Subcutaneous abdominal adipose tissue (tissue), 5 donors: ENCODE data around the gene FOXP4.
A peak's percentile ranks its signal among the peaks of the same experiment; 100 is the strongest.

Source experiments
- H3K27ac ChIP-seq: one replicate; pipeline ENCODE4 v1.7.0; 2013; ENCODE audit warnings: low read depth, mild to moderate bottlenecking, inconsistent platforms, low read length, moderate library complexity
- H3K27me3 ChIP-seq, 5 donors: one replicate each; pipeline ENCODE4 v1.7.0; 2013; ENCODE audit warnings: low read length in 5 of 5, inconsistent platforms in 1 of 5; ENCODE audit not compliant: control insufficient read depth in 5 of 5, insufficient read depth in 4 of 5
- H3K36me3 ChIP-seq, 5 donors: one replicate each; pipeline ENCODE4 v1.7.0; 2013; ENCODE audit warnings: low read length in 5 of 5; ENCODE audit not compliant: control insufficient read depth in 5 of 5, insufficient read depth in 5 of 5
- H3K4me1 ChIP-seq, 5 donors: one replicate each; pipeline ENCODE4 v1.7.0; 2013; ENCODE audit warnings: low read length in 5 of 5, mild to moderate bottlenecking in 3 of 5, moderate library complexity in 1 of 5; ENCODE audit not compliant: control insufficient read depth in 5 of 5, insufficient read depth in 5 of 5
- H3K4me3 ChIP-seq, 5 donors: one replicate each; pipeline ENCODE4 v1.7.0; 2013; ENCODE audit warnings: low read length in 5 of 5, low read depth in 1 of 5
- H3K9ac ChIP-seq, 5 donors: one replicate each; pipeline ENCODE4 v1.7.0; 2013; ENCODE audit warnings: low read length in 5 of 5, mild to moderate bottlenecking in 4 of 5, moderate library complexity in 3 of 5
- H3K9me3 ChIP-seq, 5 donors: one replicate each; pipeline ENCODE4 v1.7.0; 2013; ENCODE audit warnings: low read length in 5 of 5; ENCODE audit not compliant: control insufficient read depth in 5 of 5
- donor health status: healthy.
- donor health status: healthy.
- donor health status: healthy.
- donor health status: healthy.
- donor health status: healthy.

FOXP4 gene

DNA sequence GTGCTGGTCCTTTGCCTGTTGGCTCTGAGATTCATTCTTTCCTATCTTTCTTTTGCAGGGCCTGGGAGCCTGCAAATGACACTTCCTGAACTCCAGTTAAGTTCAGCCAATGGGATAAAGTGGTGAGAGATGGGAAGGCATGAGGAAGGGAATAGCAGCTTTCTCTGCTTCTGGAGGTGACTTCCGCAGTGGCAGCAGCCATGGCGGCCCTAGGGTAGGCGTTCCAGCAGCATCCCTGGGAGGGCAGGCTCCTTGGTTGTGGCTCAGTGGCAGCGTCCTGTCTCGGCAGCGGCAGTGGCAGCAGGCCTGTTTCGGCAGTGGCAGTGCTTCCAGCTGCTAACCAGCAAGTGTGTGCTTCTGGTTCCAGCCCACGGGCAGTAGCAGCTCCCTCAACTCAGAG is 84.8 kb downstream of the FOXP4 start:
- no peaks in the 10 kb centered on the region for H3K36me3 ChIP-seq
- no peak overlapping the region for H3K9ac ChIP-seq
- no peaks in the 10 kb centered on the region for H3K9me3 ChIP-seq
- H3K27ac ChIP-seq = no peak overlapping the region
- H3K4me3 ChIP-seq = no peak overlapping the region
- H3K4me1 ChIP-seq = peaks cover 2 to 30% (median 22%) of the 10 kb centered on the region in 5 donors
- peaks cover 0 to 4% (median 0%) of the 10 kb centered on the region in 5 donors for H3K27me3 ChIP-seq

DNA sequence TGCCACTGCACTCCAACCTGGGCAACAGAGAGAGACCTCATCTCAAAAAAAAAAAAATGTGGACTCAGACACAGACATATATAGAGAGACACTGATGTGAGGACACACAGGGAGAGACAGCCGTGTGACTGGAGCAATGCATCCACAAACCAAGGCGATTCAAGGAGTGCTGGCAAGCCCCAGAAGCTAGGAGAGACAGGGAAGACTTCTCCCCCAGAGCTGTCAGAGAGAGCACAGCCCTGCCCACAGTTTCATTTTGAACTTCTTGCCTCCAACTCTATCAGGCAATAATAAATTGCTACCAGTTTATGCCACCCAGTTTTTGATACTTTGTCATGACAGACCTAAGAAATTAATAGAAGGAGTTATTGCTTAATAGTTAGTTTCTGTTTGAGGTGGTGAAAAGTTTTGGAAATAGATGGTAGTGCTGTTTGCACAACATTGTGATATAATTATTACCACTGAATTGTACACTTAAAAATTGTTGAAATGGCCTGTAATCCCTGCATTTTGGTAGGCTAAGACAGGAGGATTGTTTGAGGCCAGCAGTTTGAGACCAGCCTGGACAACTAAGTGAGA is 87.0 kb downstream of the FOXP4 start:
- no peaks in the 10 kb centered on the region for H3K36me3 ChIP-seq
- H3K4me3 ChIP-seq = no peak overlapping the region
- H3K4me1 ChIP-seq = peaks cover 0 to 39% (median 30%) of the 10 kb centered on the region in 5 donors
- H3K9ac ChIP-seq = no peak overlapping the region
- H3K9me3 ChIP-seq = no peaks in the 10 kb centered on the region
- peaks cover 0 to 12% (median 6%) of the 10 kb centered on the region in 5 donors for H3K27me3 ChIP-seq
- no peak overlapping the region for H3K27ac ChIP-seq

- Histone ChIP-seq H3K9ac (no peak overlapping the region), H3K4me1 (peaks cover 0 to 53% (median 43%) of the 10 kb centered on the region in 5 donors), H3K27ac (no peak overlapping the region), H3K9me3 (no peaks in the 10 kb centered on the region), H3K27me3 (peaks cover 0 to 18% (median 10%) of the 10 kb centered on the region in 5 donors), H3K4me3 (no peak overlapping the region), H3K36me3 (no peaks in the 10 kb centered on the region)
Measured at GRCh38 chr6:41634657-41635056, 88.5 kb downstream of the FOXP4 start.

DNA sequence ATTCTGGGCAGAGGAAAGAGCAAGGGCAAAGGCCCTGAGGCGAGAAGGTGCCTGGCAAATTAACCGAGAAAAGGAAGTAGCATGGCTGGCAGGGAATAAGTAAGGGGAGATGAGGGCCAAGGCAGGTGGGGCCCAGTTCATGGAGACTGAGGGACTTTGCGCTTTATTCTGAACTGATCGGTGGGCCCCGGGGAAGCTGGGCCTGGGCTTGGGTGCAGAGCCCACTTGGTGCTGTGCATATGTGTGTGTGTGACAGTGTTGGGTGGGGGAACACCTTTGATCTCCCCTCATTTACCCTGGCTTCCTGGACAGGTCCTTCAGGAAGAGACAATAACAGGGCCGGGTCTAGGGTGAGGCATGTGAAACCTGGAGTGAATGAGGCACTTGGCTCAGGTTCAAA is 89.2 kb downstream of the FOXP4 start:
- H3K27ac ChIP-seq = peak overlapping the region; percentile 16

DNA sequence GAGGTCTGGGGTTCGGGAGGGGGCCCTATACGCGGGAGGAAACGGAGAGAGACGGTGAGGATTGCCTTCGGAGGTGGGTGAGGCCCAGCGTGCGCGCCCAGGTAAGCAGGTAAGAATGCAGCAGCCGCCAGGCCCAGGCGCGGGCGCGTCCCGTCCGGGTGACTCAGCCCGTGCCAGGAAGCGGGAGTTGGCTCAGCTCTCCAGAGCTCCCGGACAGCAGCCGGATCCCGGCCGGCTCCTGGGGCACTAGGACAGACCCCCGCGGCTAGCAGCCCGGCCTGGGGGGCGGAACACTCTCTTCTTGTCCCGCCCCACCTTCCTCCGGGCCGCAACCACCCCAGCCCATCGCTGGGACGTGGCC is 90.6 kb downstream of the FOXP4 start:
- H3K27ac ChIP-seq = peak overlapping the region; percentile 45

More for the DNA sequence above, 89.2 kb downstream of the FOXP4 start:
- H3K9ac ChIP-seq = no peak overlapping the region
- no peak overlapping the region for H3K4me3 ChIP-seq
- no peaks in the 10 kb centered on the region for H3K36me3 ChIP-seq
- H3K27me3 ChIP-seq = peaks cover 0 to 24% (median 11%) of the 10 kb centered on the region in 5 donors
- no peaks in the 10 kb centered on the region for H3K9me3 ChIP-seq
- peaks cover 0 to 60% (median 51%) of the 10 kb centered on the region in 5 donors for H3K4me1 ChIP-seq

DNA sequence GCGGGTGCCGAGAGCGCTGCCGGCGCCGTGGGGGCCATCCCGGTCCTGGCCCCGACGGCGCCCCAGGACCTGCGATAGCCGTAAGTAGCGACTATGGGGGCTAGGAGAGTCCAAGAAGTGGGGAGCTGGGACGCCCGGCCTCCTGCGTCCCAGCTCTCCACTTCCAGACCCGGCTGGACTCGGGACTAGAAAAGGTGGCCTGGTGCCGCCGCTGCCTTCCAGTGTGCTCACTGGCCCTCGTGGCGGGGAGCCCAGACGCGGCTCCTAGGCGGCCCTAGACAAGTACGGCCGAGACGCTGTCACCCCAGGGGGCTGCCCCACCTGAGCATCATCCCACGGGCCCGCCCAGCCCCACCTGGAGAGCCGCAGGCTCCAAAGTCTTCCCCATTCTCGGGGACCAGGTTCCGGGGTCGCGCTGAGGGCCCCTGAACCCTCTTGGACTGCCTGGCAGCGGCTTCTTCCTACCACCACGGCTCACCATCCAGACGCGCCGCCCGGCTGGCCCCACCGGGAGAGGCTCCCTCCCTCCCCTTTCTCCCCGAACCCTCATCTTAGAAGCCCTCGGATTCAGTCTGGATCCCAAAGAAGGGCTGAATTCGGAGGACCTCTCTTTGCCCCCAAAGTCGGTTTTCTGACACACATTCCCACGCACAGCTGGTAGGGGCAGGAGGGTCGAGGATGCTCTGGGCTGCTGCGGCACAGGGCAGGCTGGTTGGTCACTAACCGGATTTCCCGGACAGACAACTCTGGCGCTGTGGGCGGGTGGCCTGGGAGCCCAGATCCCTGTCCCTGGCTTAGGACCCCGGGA is 91.2 kb downstream of the FOXP4 start:
- Histone ChIP-seq H3K27ac (peak overlapping the region; percentile 45), H3K9me3 (no peaks in the 10 kb centered on the region), H3K4me3 (peak overlapping the region in 4 of 5 donors; percentile 53 to 65 (median 62)), H3K9ac (peak overlapping the region in 3 of 5 donors; percentile 55 to 82 (median 60)), H3K36me3 (no peaks in the 10 kb centered on the region), H3K4me1 (peaks cover 2 to 80% (median 62%) of the 10 kb centered on the region in 5 donors), H3K27me3 (peaks cover 0 to 24% (median 11%) of the 10 kb centered on the region in 5 donors)

More for the DNA sequence above, 90.6 kb downstream of the FOXP4 start:
- H3K9me3 ChIP-seq = no peaks in the 10 kb centered on the region
- H3K4me3 ChIP-seq = peak overlapping the region in 4 of 5 donors; percentile 6 to 65 (median 62)
- H3K27me3 ChIP-seq = peaks cover 0 to 24% (median 11%) of the 10 kb centered on the region in 5 donors
- peaks cover 2 to 74% (median 58%) of the 10 kb centered on the region in 5 donors for H3K4me1 ChIP-seq
- peak overlapping the region in 3 of 5 donors; percentile 55 to 82 (median 60) for H3K9ac ChIP-seq
- H3K36me3 ChIP-seq = no peaks in the 10 kb centered on the region

GRCh38 chr6:41638002-41638934 is 92.1 kb downstream of the FOXP4 start, which contains the start of gene MDFI:
MDFI (plus strand) TSS chr6:41638468; CDS start chr6:41638750, 282 bp downstream.
- Histone ChIP-seq H3K27ac (peak within 1 kb of the TSS; percentile 45), H3K27me3 (peaks cover 0 to 24% (median 11%) of the 10 kb centered on the region in 5 donors), H3K4me1 (peaks cover 5 to 89% (median 70%) of the 10 kb centered on the region in 5 donors), H3K4me3 (peak within 1 kb of the TSS; percentile 53 to 66 (median 64)), H3K36me3 (no peaks in the 10 kb centered on the region), H3K9ac (peak within 1 kb of the TSS in 2 of 5 donors; percentile 65 to 82), H3K9me3 (no peaks in the 10 kb centered on the region)

DNA sequence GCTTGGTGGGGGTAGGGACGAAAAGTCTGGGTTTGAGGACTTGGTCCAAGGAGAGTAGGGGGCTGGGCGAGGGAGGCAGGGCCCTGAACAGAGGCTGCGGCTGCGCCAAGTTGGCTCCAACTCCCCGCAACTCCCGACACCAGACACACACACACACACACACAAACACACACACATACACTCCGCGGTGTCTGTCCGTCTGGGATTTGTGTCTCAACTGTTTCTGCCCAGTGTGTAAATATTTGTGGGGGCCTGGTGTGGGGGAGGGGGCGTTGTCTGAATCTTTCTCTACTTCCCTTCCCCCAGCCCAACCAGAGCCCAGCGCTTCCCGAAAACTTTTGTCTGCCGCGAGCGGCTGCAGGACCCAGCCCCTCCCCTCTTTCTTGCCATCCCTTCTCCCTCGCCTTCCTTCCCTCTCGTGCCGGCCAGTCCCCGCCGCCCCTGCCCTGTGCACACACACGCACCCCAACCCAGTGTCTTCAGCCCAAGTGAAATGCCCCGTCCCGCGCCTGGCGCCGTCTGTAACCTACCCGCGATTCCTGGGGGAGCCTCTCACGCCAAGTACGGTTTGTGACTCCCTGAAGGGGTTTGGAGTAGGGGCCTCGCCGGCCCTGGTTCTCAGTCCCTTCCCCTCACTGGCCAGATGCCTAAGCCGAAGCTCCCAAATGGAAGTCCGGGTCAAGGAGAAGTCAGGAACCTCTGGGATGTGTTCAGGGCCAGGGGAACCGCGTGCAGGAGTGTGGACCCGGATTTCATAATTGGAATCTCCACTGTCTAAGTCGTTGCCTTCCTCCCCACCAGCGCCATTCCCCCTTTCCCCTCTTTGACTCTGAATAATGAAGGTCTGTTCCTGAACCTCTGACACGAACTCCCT is 93.0 kb downstream of the FOXP4 start:
- Histone ChIP-seq H3K27me3 (peaks cover 0 to 24% (median 11%) of the 10 kb centered on the region in 5 donors), H3K9ac (peak overlapping the region in 2 of 5 donors; percentile 65 to 82), H3K9me3 (no peaks in the 10 kb centered on the region), H3K36me3 (no peaks in the 10 kb centered on the region), H3K4me3 (peak overlapping the region; percentile 53 to 66 (median 64)), H3K4me1 (peaks cover 5 to 90% (median 71%) of the 10 kb centered on the region in 5 donors), H3K27ac (peak overlapping the region; percentile 45)
